OCI-LY7 (cell line): Measurements from ENCODE around the gene GLI3. TPM values are rescaled to one million over a fixed set of nuclear protein-coding genes. Genes with fewer than 3 reads are reported as not detected.

Experiments used
- BruUV-seq: library from RNA; stranded (reverse); fragments of 400-500 nt; replicated peaks from 2 replicates; lab custom pipeline; 2021; lab: Mats Ljungman, UMichigan
- CTCF ChIA-PET: fragments of 300-600 bp; sonication (Branson Sonifier 250); formaldehyde crosslinking; loops from one replicate; lab custom pipeline; 2022; ENCODE audit warnings: antibody characterized with exemption; ENCODE audit not compliant: unreplicated experiment; lab: Charles Lee
- POLR2A ChIA-PET: fragments of 300-600 bp; sonication (Branson Sonifier 250); formaldehyde crosslinking; loops from one replicate; lab custom pipeline; 2022; ENCODE audit warnings: antibody characterized with exemption; lab: Charles Lee
- DNase-seq: peaks from one replicate; pipeline ENCODE4 v3.0.0-alpha.2; 2015; ENCODE audit warnings: low spot score
- H2AFZ ChIP-seq: fragments of 200-600 bp; sonication (generic), shearing (Covaris generic); 2 replicates; pipeline ENCODE4 v1.6.1; 2014; ENCODE audit warnings: mild to moderate bottlenecking, antibody characterized with exemption, low read length, moderate library complexity
- H3K27ac ChIP-seq: fragments of 200-600 bp; sonication (generic); 2 replicates; pipeline ENCODE4 v1.5.1; 2014; ENCODE audit warnings: mixed run types, low read depth, mild to moderate bottlenecking, moderate library complexity, low read length, inconsistent platforms; ENCODE audit not compliant: poor library complexity, severe bottlenecking
- H3K36me3 ChIP-seq: fragments of 200-600 bp; sonication (generic); 2 replicates; pipeline ENCODE4 v1.6.1; 2014; ENCODE audit warnings: mild to moderate bottlenecking, antibody characterized with exemption, low read length, moderate library complexity, mixed read lengths; ENCODE audit not compliant: insufficient read depth
- H3K4me1 ChIP-seq: fragments of 200-600 bp; sonication (generic); 2 replicates; pipeline ENCODE4 v1.5.1; 2014; ENCODE audit warnings: mild to moderate bottlenecking, low read length; ENCODE audit not compliant: insufficient read depth, poor library complexity, severe bottlenecking
- H3K4me2 ChIP-seq: fragments of 200-600 bp; sonication (generic); 2 replicates; pipeline ENCODE4 v1.6.1; 2014; ENCODE audit warnings: mild to moderate bottlenecking, low read length
- H3K4me3 ChIP-seq: fragments of 200-600 bp; sonication (generic); 2 replicates; pipeline ENCODE4 v1.5.1; 2014; ENCODE audit warnings: mild to moderate bottlenecking, low read depth, low read length; ENCODE audit not compliant: poor library complexity, severe bottlenecking
- H3K79me2 ChIP-seq: fragments of 200-600 bp; sonication (generic); 2 replicates; pipeline ENCODE4 v1.6.1; 2016; ENCODE audit warnings: low read depth, mild to moderate bottlenecking, low read length, moderate library complexity, mixed read lengths; ENCODE audit not compliant: insufficient read depth
- H3K9me2 ChIP-seq: fragments of 200-600 bp; sonication (generic); 2 replicates; pipeline ENCODE4 v1.6.1; 2016; ENCODE audit warnings: mild to moderate bottlenecking, low read length, mixed read lengths; ENCODE audit not compliant: insufficient read depth
- H3K9me3 ChIP-seq: fragments of 200-600 bp; sonication (generic); 2 replicates; pipeline ENCODE4 v1.6.1; 2014; ENCODE audit warnings: mild to moderate bottlenecking, mixed run types, low read length, mixed read lengths
- H4K20me1 ChIP-seq: fragments of 200-600 bp; sonication (generic); 2 replicates; pipeline ENCODE4 v1.6.1; 2014; ENCODE audit warnings: mild to moderate bottlenecking, antibody characterized with exemption, low read length, moderate library complexity, mixed read lengths; ENCODE audit not compliant: insufficient read depth
- EZH2phosphoT487 ChIP-seq: fragments of 200-600 bp; sonication (generic); IDR thresholded peaks from 2 replicates; pipeline ENCODE4 v1.6.1; 2018; ENCODE audit warnings: low read depth, borderline replicate concordance, mild to moderate bottlenecking, mixed run types, antibody characterized with exemption, low read length, moderate library complexity, mixed read lengths
- intact Hi-C: fragments of 100-400 bp; cut with micrococcal nuclease; formaldehyde crosslinking; loops from one replicate; pipeline ENCODE4 v1.10.0; 2022; ENCODE audit not compliant: unreplicated experiment
- total RNA-seq, 2 experiments: library from RNA; depleted of rRNA in 1 of 2; stranded (reverse); fragments of >200 nt in 1 of 2; shearing (Covaris generic) in 1 of 2; gene quantifications; 2 replicates each; pipeline ENCODE4 v1.2.3, GENCODE V29; 2014 to 2022
- TF ChIP-seq, protein P1 (sequence below): fragments of 200-600 bp; sonication (generic); conservative IDR thresholded peaks from 2 replicates; pipeline ENCODE4 v1.5.1; 2014; ENCODE audit warnings: mild to moderate bottlenecking, antibody characterized with exemption, low read length, moderate library complexity, mixed read lengths

GLI3 gene
- total RNA-seq, 2 experiments from 2014 or later = not detected

GRCh38 chr7:42016517-42016916 lies 220.5 kb downstream of the GLI3 start:
- CTCF ChIA-PET = no interaction called here
- H3K9me3 ChIP-seq = peaks cover 28% of the 10 kb centered on the region
- POLR2A ChIA-PET = no interaction called here
- TF ChIP-seq, protein P1, sequence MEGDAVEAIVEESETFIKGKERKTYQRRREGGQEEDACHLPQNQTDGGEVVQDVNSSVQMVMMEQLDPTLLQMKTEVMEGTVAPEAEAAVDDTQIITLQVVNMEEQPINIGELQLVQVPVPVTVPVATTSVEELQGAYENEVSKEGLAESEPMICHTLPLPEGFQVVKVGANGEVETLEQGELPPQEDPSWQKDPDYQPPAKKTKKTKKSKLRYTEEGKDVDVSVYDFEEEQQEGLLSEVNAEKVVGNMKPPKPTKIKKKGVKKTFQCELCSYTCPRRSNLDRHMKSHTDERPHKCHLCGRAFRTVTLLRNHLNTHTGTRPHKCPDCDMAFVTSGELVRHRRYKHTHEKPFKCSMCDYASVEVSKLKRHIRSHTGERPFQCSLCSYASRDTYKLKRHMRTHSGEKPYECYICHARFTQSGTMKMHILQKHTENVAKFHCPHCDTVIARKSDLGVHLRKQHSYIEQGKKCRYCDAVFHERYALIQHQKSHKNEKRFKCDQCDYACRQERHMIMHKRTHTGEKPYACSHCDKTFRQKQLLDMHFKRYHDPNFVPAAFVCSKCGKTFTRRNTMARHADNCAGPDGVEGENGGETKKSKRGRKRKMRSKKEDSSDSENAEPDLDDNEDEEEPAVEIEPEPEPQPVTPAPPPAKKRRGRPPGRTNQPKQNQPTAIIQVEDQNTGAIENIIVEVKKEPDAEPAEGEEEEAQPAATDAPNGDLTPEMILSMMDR = no peak
- no peak for TF ChIP-seq EZH2phosphoT487
- no peak for DNase-seq
- no TSS peak for BruUV-seq
- H3K4me2 ChIP-seq = peak overlapping the region; percentile 65
- H3K36me3 ChIP-seq = peaks cover 2% of the 10 kb centered on the region
- peak overlapping the region; percentile 84 for H3K27ac ChIP-seq
- H3K9me2 ChIP-seq = no peaks in the 10 kb centered on the region
- peak overlapping the region; percentile 83; the same call in 1 of the 2 replicates for H2AFZ ChIP-seq
- H3K79me2 ChIP-seq = no peaks in the 10 kb centered on the region
- no peaks in the 10 kb centered on the region for H4K20me1 ChIP-seq
- intact Hi-C loops = no loop called here
- peaks cover 37% of the 10 kb centered on the region for H3K4me1 ChIP-seq
- H3K4me3 ChIP-seq = peak overlapping the region; percentile 53

GRCh38 chr7:42014625-42015618 lies 222.1 kb downstream of the GLI3 start:
- CTCF ChIA-PET = no interaction called here
- H3K4me2 ChIP-seq = no peak overlapping the region
- peaks cover 34% of the 10 kb centered on the region for H3K4me1 ChIP-seq
- peak; percentile 48 for DNase-seq
- H3K27ac ChIP-seq = no peak overlapping the region
- H4K20me1 ChIP-seq = no peaks in the 10 kb centered on the region
- H2AFZ ChIP-seq = no peak overlapping the region
- H3K9me2 ChIP-seq = no peaks in the 10 kb centered on the region
- POLR2A ChIA-PET = no interaction called here
- TF ChIP-seq EZH2phosphoT487 = no peak
- TF ChIP-seq, protein P1 = peak; percentile 91
- H3K4me3 ChIP-seq = no peak overlapping the region
- peaks cover 28% of the 10 kb centered on the region for H3K9me3 ChIP-seq
- BruUV-seq = no TSS peak
- H3K79me2 ChIP-seq = no peaks in the 10 kb centered on the region
- peaks cover 2% of the 10 kb centered on the region for H3K36me3 ChIP-seq
- intact Hi-C loops = no loop called here
